CD14-positive monocyte (primary cell): ENCODE data around the gene BTBD19. TPM values are rescaled to one million over a fixed set of nuclear protein-coding genes. Genes with fewer than 3 reads are reported as not detected.

ENCODE experiments used
- DNase-seq, 3 donors: peaks; one replicate each; pipeline ENCODE4 v3.0.0-alpha.2; 2011 to 2022
- H2AFZ ChIP-seq: 2 replicates; pipeline ENCODE4 v1.6.0; 2012; ENCODE audit warnings: mild to moderate bottlenecking, low read depth, low read length, inconsistent platforms; ENCODE audit not compliant: insufficient read depth, poor library complexity, severe bottlenecking
- H3K27ac ChIP-seq, 2 donors: 1 replicate in 1 of 2; 2 replicates in 1 of 2; pipeline ENCODE4 v1.5.1; 2012 to 2013; ENCODE audit warnings: low read length in 2 of 2, control low read depth in 1 of 2, inconsistent platforms in 1 of 2, low read depth in 1 of 2, mild to moderate bottlenecking in 1 of 2
- H3K27me3 ChIP-seq, 2 donors: one replicate each; pipeline versions ENCODE4 v1.6.0 to v1.6.1; 2011 to 2013; ENCODE audit warnings: low read length in 2 of 2; ENCODE audit not compliant: control insufficient read depth in 2 of 2, insufficient read depth in 2 of 2
- H3K36me3 ChIP-seq, 2 donors: replicated peaks in 1 of 2; 1 replicate in 1 of 2; 2 replicates in 1 of 2; pipeline versions ENCODE4 v1.5.1 to v1.6.1; 2012 to 2013; ENCODE audit warnings: low read length in 2 of 2, control low read depth in 1 of 2, inconsistent platforms in 1 of 2, mild to moderate bottlenecking in 1 of 2; ENCODE audit not compliant: insufficient read depth in 2 of 2, control insufficient read depth in 1 of 2
- H3K4me1 ChIP-seq, 2 donors: 1 replicate in 1 of 2; 2 replicates in 1 of 2; pipeline versions ENCODE4 v1.5.1 to v1.6.1; 2012 to 2013; ENCODE audit warnings: low read length in 2 of 2, control low read depth in 1 of 2, inconsistent platforms in 1 of 2, mild to moderate bottlenecking in 1 of 2, moderate library complexity in 1 of 2; ENCODE audit not compliant: insufficient read depth in 2 of 2, control insufficient read depth in 1 of 2
- H3K4me2 ChIP-seq: replicated peaks from 2 replicates; pipeline ENCODE3; 2012; ENCODE audit warnings: low read length, moderate library complexity, mild to moderate bottlenecking; ENCODE audit not compliant: poor library complexity, severe bottlenecking; ENCODE audit errors: extremely low read depth
- H3K4me3 ChIP-seq, 3 experiments: fragments of 200-600 bp in 1 of 3; sonication (generic) in 1 of 3; replicated peaks in 1 of 3; 1 replicate in 2 of 3; 2 replicates in 1 of 3; pipeline ENCODE4 v1.5.1; 2011 to 2013; ENCODE audit warnings: low read length in 3 of 3, mild to moderate bottlenecking in 3 of 3, control low read depth in 2 of 3, low read depth in 2 of 3, inconsistent platforms in 1 of 3, moderate library complexity in 1 of 3
- H3K79me2 ChIP-seq: 2 replicates; pipeline ENCODE4 v1.6.0; 2012; ENCODE audit warnings: mild to moderate bottlenecking, control low read depth, inconsistent platforms, low read length, moderate library complexity; ENCODE audit not compliant: insufficient read depth
- H3K9ac ChIP-seq: 2 replicates; pipeline ENCODE4 v1.6.0; 2017; ENCODE audit warnings: low read length, mild to moderate bottlenecking; ENCODE audit not compliant: insufficient read depth, poor library complexity, severe bottlenecking
- H3K9me3 ChIP-seq, 2 donors: replicated peaks in 1 of 2; 1 replicate in 1 of 2; 2 replicates in 1 of 2; pipeline versions ENCODE4 v1.5.1 to v1.6.1; 2012 to 2013; ENCODE audit warnings: low read length in 2 of 2, control low read depth in 1 of 2; ENCODE audit not compliant: control insufficient read depth in 1 of 2, insufficient read depth in 1 of 2
- H4K20me1 ChIP-seq: 2 replicates; pipeline ENCODE4 v1.6.0; 2012; ENCODE audit warnings: mild to moderate bottlenecking, low read length, control low read depth, moderate library complexity; ENCODE audit not compliant: insufficient read depth
- H3K27ac Mint-ChIP-seq, 7 donors: one replicate each; pipeline ENCODE4 v1.8.0; 2020; ENCODE audit warnings: mild to moderate bottlenecking in 7 of 7, mixed read lengths in 7 of 7, moderate library complexity in 6 of 7, inconsistent platforms in 2 of 7
- H3K27me3 Mint-ChIP-seq, 3 donors: one replicate each; pipeline ENCODE4 v1.8.0; 2021 to 2022; ENCODE audit warnings: low read depth in 3 of 3, mild to moderate bottlenecking in 3 of 3, mixed read lengths in 3 of 3, moderate library complexity in 3 of 3, inconsistent platforms in 1 of 3
- H3K36me3 Mint-ChIP-seq, 2 donors: one replicate each; pipeline ENCODE4 v1.8.0; 2020; ENCODE audit warnings: mixed read lengths in 2 of 2, inconsistent platforms in 1 of 2, mild to moderate bottlenecking in 1 of 2
- H3K4me1 Mint-ChIP-seq: one replicate; pipeline ENCODE4 v1.8.0; 2020; ENCODE audit warnings: mild to moderate bottlenecking, mixed read lengths
- H3K4me3 Mint-ChIP-seq, 2 donors: one replicate each; pipeline ENCODE4 v1.8.0; 2020; ENCODE audit warnings: mild to moderate bottlenecking in 2 of 2, mixed read lengths in 2 of 2, moderate library complexity in 1 of 2
- H3K9me3 Mint-ChIP-seq, 7 donors: one replicate each; pipeline ENCODE4 v1.8.0; 2020 to 2022; ENCODE audit warnings: mixed read lengths in 7 of 7, mild to moderate bottlenecking in 6 of 7, moderate library complexity in 6 of 7, inconsistent platforms in 2 of 7
- WGBS: methylation state at CpG from one replicate; pipeline ENCODE4 v1.1.5; 2013; ENCODE audit warnings: missing lambda C conversion rate; ENCODE audit not compliant: insufficient coverage; 5-methylcytosine and 5-hydroxymethylcytosine counted together
- intact Hi-C, 2 donors: fragments of 100-400 bp; cut with micrococcal nuclease; formaldehyde crosslinking; loops; one replicate each; pipeline versions ENCODE4 v1.15.0 to v1.15.1; 2023
- polyA plus RNA-seq, 3 donors: library from polyadenylated mRNA; depleted of rRNA in 1 of 3; unstranded in 2 of 3; stranded (reverse) in 1 of 3; fragments of 300-500 nt in 2 of 3; fragments of >200 nt in 1 of 3; fragmentation: Illumina TruSeq in 2 of 3; gene quantifications; 1 replicate in 2 of 3; 2 replicates in 1 of 3; pipeline ENCODE4 v1.2.3, GENCODE V29; 2012 to 2021
- TF ChIP-seq, protein P1 (sequence below): fragments of 200-600 bp; IDR thresholded peaks from one replicate; pipeline ENCODE4 v1.8.0; 2022; ENCODE audit warnings: antibody characterized with exemption, mild to moderate bottlenecking

The BTBD19 gene
- polyA plus RNA-seq, 3 donors: 0.10 to 6.3 (median 0.73) TPM

DNA sequence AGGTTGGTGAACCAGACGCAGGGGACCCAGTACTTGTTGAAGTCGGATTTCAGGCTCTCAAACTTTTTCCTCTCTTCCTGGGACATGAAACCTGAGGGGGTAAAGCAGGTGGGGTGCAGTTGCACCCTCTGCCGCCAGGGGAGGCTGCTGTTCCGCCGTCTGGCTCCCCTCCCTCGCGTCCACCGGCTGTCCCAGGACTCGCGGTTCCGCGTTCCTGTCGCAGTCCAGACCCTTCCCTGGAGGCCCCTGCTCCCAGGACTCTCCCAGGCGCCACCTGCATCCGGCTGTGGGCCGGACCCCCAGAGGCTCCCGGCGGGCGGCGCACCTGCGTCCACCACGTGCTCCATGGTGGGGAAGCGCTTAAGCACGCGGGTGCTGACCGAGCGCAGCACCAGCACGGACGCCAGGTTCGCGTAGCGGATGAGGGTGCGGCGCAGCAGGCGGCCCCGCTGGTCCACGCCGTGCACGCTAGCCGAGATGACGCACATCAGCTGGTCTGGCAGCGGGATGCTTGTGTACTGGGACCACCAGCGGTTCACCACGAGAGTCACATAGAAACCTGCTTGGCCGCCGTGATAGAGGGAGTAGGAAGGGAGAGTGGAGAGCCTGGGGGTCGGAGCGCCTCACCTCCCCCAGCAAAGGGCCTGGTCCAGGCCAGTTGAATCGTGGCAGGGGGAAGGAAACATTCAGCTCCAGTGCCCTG, 22.0 kb upstream of the BTBD19 start:
- peaks cover 0 to 3% of the 10 kb centered on the region in 2 donors for H3K27me3 ChIP-seq
- H3K4me1 ChIP-seq: peaks cover 23 to 24% of the 10 kb centered on the region in 2 donors
- peaks cover 8 to 12% of the 10 kb centered on the region in 2 donors for H3K36me3 Mint-ChIP-seq
- H3K36me3 ChIP-seq: peaks cover 0 to 6% of the 10 kb centered on the region in 2 donors
- H2AFZ ChIP-seq: peak overlapping the region; percentile 91
- peaks cover 7 to 14% (median 12%) of the 10 kb centered on the region in 3 donors for H3K27me3 Mint-ChIP-seq
- intact Hi-C loops: loop anchor here (5.0 to 10.0 kb wide), 2 partner anchors 41 to 229 kb away; partner anchors contain the start of genes HECTD3 (in 1 of the 2) and UROD (in 1 of the 2)
- H3K27ac ChIP-seq: no peak overlapping the region
- H3K9ac ChIP-seq: peak overlapping the region; percentile 58
- 1% methylated on average over 44 of the region's 49 CpGs for WGBS
- H3K9me3 Mint-ChIP-seq: peaks cover 0 to 2% (median 0%) of the 10 kb centered on the region in 7 donors
- H3K27ac Mint-ChIP-seq: peak overlapping the region in 4 of 7 donors; percentile 31 to 85 (median 64)
- peaks cover under 1% of the 10 kb centered on the region for H4K20me1 ChIP-seq
- TF ChIP-seq, protein P1, sequence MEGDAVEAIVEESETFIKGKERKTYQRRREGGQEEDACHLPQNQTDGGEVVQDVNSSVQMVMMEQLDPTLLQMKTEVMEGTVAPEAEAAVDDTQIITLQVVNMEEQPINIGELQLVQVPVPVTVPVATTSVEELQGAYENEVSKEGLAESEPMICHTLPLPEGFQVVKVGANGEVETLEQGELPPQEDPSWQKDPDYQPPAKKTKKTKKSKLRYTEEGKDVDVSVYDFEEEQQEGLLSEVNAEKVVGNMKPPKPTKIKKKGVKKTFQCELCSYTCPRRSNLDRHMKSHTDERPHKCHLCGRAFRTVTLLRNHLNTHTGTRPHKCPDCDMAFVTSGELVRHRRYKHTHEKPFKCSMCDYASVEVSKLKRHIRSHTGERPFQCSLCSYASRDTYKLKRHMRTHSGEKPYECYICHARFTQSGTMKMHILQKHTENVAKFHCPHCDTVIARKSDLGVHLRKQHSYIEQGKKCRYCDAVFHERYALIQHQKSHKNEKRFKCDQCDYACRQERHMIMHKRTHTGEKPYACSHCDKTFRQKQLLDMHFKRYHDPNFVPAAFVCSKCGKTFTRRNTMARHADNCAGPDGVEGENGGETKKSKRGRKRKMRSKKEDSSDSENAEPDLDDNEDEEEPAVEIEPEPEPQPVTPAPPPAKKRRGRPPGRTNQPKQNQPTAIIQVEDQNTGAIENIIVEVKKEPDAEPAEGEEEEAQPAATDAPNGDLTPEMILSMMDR: peak; percentile 100
- peaks cover 26% of the 10 kb centered on the region for H3K4me1 Mint-ChIP-seq
- no peaks in the 10 kb centered on the region for H3K79me2 ChIP-seq
- peak overlapping the region in 2 of 3 experiments; percentile 41 to 74 for H3K4me3 ChIP-seq
- DNase-seq: peak; percentile 60 to 70 (median 70)
- no peaks in the 10 kb centered on the region for H3K9me3 ChIP-seq
- H3K4me3 Mint-ChIP-seq: peak overlapping the region; percentile 72 to 92
- H3K4me2 ChIP-seq: peak overlapping the region; percentile 83

DNA sequence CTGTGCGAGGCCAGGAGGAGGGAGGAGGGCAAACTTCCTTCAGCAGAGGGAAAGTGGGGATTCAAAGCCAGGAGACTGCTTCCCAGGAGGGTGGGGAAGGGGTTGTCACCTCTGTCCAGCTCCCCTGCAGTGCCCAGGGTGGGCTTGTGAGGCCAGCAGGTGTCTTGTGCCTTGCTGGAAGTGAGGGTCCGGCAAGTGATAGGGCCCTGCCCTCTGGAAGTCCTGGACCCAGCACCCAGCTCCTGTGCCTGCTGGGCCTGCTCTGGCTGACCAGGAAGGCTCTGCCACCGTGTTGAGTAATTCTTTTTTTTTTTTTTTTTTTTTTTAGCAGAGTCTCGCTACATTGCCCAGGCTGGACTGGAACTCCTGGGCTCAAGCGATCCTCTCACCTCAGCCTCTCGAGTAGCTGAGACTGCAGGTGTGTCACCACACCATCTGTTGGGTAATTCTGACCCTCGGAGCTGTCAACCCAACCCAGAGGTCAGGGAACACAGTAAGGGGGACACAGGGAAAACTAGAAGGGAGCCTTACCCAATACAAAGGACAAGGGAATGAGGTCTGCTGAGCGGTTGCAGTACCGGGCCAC, 21.4 kb upstream of the BTBD19 start:
- Histone ChIP-seq H4K20me1 (no peaks in the 10 kb centered on the region), H3K4me3 (peak overlapping the region in 1 of 3 experiments; percentile 74), H2AFZ (peak overlapping the region; percentile 91), H3K9ac (no peak overlapping the region), H3K36me3 (no peaks in the 10 kb centered on the region), H3K27ac (no peak overlapping the region), H3K4me2 (peak overlapping the region; percentile 83), H3K27me3 (peaks cover 0 to 3% of the 10 kb centered on the region in 2 donors), H3K4me1 (peaks cover 23 to 24% of the 10 kb centered on the region in 2 donors), H3K9me3 (no peaks in the 10 kb centered on the region), H3K79me2 (no peaks in the 10 kb centered on the region)
- Mint-ChIP-seq H3K4me1 (peaks cover 26% of the 10 kb centered on the region), H3K9me3 (peaks cover 0 to 2% (median 0%) of the 10 kb centered on the region in 7 donors), H3K27ac (peak overlapping the region in 3 of 7 donors; percentile 50 to 85 (median 79)), H3K36me3 (peaks cover 4 to 8% of the 10 kb centered on the region in 2 donors), H3K27me3 (peaks cover 7 to 14% (median 12%) of the 10 kb centered on the region in 3 donors), H3K4me3 (peak overlapping the region; percentile 72 to 92)
- TF ChIP-seq, protein P1: no peak
- no peak for DNase-seq
- intact Hi-C loops: loop anchor here (5.0 to 10.0 kb wide), 2 partner anchors 40 to 228 kb away; partner anchors contain the start of genes HECTD3 (in 1 of the 2) and UROD (in 1 of the 2)
- WGBS: 52% methylated on average over 4 of the region's 9 CpGs
